ENCODE measurements around the gene LPAR3.
A peak's percentile ranks its signal among the peaks of the same experiment; 100 is the strongest.
"Not testable (repeated sequence)": the region's sequence is repeated elsewhere in the genome, so short reads cannot be mapped to it uniquely, and the experiment has no call there.

LPAR3 gene

GRCh38 chr1:84892705-84893618 lies at the start of gene LPAR3:
LPAR3 (minus strand) TSS chr1:84893206; CDS start chr1:84866120, 27,086 bp downstream.
- DNase-seq: peak; percentile 17

- no peak for DNase-seq
Observed at GRCh38 chr1:84941843-84942242, 48.8 kb upstream of the LPAR3 start.

GRCh38 chr1:84940481-84940880 lies 47.5 kb upstream of the LPAR3 start:
- no peak for DNase-seq

GRCh38 chr1:84939761-84940160 lies 46.8 kb upstream of the LPAR3 start:
- DNase-seq: no peak

GRCh38 chr1:84939151-84939550 lies 46.1 kb upstream of the LPAR3 start:
- DNase-seq: no peak

GRCh38 chr1:84936116-84936810 lies 43.3 kb upstream of the LPAR3 start:
- DNase-seq: peak; percentile 60

GRCh38 chr1:84933011-84933611 lies 40.1 kb upstream of the LPAR3 start:
- no peak for DNase-seq

GRCh38 chr1:84930831-84931230 lies 37.8 kb upstream of the LPAR3 start:
- no peak for DNase-seq

- DNase-seq: no peak
Observed at GRCh38 chr1:84930329-84930728, 37.3 kb upstream of the LPAR3 start.

- no peak for DNase-seq
Observed at GRCh38 chr1:84929581-84929980, 36.6 kb upstream of the LPAR3 start.

- DNase-seq: no peak
Observed at GRCh38 chr1:84928979-84929378, 36.0 kb upstream of the LPAR3 start.

GRCh38 chr1:84923317-84923716 lies 30.3 kb upstream of the LPAR3 start:
- DNase-seq: no peak

- no peak for DNase-seq
Observed at GRCh38 chr1:84920159-84920558, 27.2 kb upstream of the LPAR3 start.

- no peak for DNase-seq
Observed at GRCh38 chr1:84919461-84919970, 26.5 kb upstream of the LPAR3 start.

- DNase-seq: no peak
Observed at GRCh38 chr1:84918726-84919336, 25.8 kb upstream of the LPAR3 start.

GRCh38 chr1:84916897-84917296 lies 23.9 kb upstream of the LPAR3 start:
- no peak for DNase-seq

GRCh38 chr1:84913555-84913892 lies 20.5 kb upstream of the LPAR3 start:
- no peak for DNase-seq

- DNase-seq: no peak
Observed at GRCh38 chr1:84912726-84913554, 19.9 kb upstream of the LPAR3 start.

- DNase-seq: not testable (repeated sequence)
Observed at GRCh38 chr1:84908746-84909464, 15.9 kb upstream of the LPAR3 start.

GRCh38 chr1:84907095-84907827 lies 14.3 kb upstream of the LPAR3 start:
- no peak for DNase-seq

- DNase-seq: not testable (repeated sequence)
Observed at GRCh38 chr1:84902727-84903126, 9.7 kb upstream of the LPAR3 start.
